ENCODE results near the gene CERS4. TPM values are rescaled to one million over a fixed set of nuclear protein-coding genes. Genes with fewer than 3 reads are reported as not detected.
"Not testable (repeated sequence)": the region's sequence is repeated elsewhere in the genome, so short reads cannot be mapped to it uniquely, and the experiment has no call there.

The CERS4 gene
- total RNA-seq, 2 experiments from 2014 or later, result 27.7 to 28.1 TPM

DNA sequence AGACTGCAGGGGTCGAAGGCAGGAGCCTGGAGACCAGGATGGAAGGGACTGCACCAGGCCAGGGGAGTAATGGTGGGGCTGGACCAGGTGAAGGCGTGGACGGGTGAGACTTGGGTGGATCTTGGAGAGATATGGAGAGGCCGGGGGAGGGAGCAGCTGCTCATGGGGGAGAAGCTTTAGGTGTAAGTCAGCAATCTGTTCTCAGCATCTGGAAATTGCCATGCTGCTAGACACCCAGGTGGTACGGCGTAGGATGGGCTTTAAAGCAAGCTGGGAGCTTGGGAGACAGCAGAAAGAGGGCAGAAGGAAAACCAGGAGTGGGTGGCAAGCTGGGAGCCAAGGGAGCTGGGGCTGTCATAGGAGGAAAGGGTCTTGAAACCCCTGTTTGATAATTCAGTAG is 3.0 kb downstream of the CERS4 start:
- no peak overlapping the region for H3K4me3 Mint-ChIP-seq
- DNase-seq (no peak), ATAC-seq (no peak)
- H3K36me3 Mint-ChIP-seq (ENCODE audit: low read depth), result peaks cover 19% of the 10 kb centered on the region
- no peaks in the 10 kb centered on the region for H3K27me3 Mint-ChIP-seq (ENCODE audit: low read depth)
- H3K27ac Mint-ChIP-seq, result no peak overlapping the region
- CTCF ChIA-PET, result interaction anchor here (1.4 kb wide), 1 partner anchor 142 kb away, joined by 3 read pairs; no protein-coding TSS in a partner anchor
- no peaks in the 10 kb centered on the region for H3K9me3 Mint-ChIP-seq (ENCODE audit: insufficient read depth)
- H3K4me1 Mint-ChIP-seq (ENCODE audit: low read depth), result peaks cover 45% of the 10 kb centered on the region
- POLR2A ChIA-PET, result interaction anchor here (0.8 kb wide), 1 partner anchor 54 kb away, joined by 4 read pairs; no protein-coding TSS in a partner anchor

DNA sequence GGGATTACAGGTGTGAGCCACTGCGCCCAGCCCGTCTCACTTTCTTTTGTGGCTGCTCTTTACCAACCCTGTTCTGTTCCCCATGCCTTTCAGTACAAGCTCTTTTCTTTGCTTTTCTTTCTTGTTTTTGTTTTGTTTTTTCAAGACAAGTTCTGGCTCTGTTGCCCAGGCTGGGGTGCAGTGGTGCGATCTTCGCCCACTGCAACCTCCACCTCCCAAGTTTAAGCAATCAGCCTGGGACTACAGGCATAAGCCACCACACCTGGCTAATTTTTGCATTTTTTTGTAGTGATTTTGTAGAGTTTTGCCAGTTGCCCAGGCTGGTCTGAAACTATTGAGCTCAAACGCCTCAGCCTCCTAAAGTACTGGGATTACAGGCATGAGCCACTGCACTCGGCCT is 3.7 kb downstream of the CERS4 start:
- H3K4me3 Mint-ChIP-seq, result no peak overlapping the region
- H3K4me1 Mint-ChIP-seq (ENCODE audit: low read depth), result peaks cover 43% of the 10 kb centered on the region
- ChIA-PET POLR2A (interaction anchor here (0.8 kb wide), 1 partner anchor 53 kb away, joined by 4 read pairs; no protein-coding TSS in a partner anchor), CTCF (no interaction called here)
- peaks cover 19% of the 10 kb centered on the region for H3K36me3 Mint-ChIP-seq (ENCODE audit: low read depth)
- ATAC-seq (no peak), DNase-seq (no peak)
- H3K27ac Mint-ChIP-seq, result no peak overlapping the region
- no peaks in the 10 kb centered on the region for H3K27me3 Mint-ChIP-seq (ENCODE audit: low read depth)
- no peaks in the 10 kb centered on the region for H3K9me3 Mint-ChIP-seq (ENCODE audit: insufficient read depth)

DNA sequence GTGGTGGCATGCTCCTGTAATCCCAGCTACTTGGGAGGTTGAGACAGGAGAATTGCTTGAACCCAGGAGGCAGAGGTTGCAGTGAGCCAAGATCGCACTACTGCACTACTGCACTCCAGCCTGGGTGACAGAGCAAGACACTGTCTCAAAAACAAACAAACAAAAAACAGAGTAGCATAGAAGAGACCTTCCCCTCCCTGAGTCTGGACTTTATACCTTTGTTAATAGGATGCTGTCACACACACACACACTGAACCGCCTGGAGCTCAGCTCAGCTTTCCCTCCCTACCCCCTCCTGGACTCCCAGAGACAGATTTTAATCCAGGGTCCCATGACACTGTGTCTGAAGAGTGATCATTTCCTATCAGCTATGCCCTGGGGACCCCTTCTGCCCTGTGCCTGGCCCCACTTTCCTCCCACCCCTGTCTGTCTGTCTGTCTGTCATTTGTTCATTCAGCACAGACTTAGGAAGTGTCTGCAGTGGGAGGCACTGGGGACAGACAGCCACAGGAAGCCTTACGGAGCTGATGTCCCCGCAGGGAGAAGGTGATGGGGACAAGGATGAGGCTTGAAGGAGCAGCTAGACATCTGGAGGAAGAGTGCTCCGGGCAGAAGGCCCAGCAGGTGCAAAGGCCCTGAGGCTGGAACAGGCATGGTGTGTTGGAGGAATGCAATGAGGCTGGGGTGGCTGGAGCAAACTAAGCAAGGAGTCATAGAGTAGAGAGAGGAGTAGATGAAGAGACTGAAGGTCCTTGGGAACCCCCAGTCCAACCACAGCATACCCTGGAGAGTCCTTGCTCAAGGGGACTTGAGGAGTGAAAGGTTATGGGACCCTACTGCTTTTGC is 4.9 kb downstream of the CERS4 start:
- Mint-ChIP-seq H3K27me3 (ENCODE audit: low read depth) (no peaks in the 10 kb centered on the region), H3K9me3 (ENCODE audit: insufficient read depth) (no peaks in the 10 kb centered on the region), H3K4me1 (ENCODE audit: low read depth) (peaks cover 36% of the 10 kb centered on the region), H3K27ac (peak overlapping the region; percentile 26), H3K4me3 (no peak overlapping the region), H3K36me3 (ENCODE audit: low read depth) (peaks cover 20% of the 10 kb centered on the region)
- ChIA-PET POLR2A (interaction anchor here (0.6 kb wide), 1 partner anchor 198 kb away, joined by 3 read pairs; no protein-coding TSS in a partner anchor), CTCF (no interaction called here)
- DNase-seq, result no peak
- ATAC-seq, result no peak

DNA sequence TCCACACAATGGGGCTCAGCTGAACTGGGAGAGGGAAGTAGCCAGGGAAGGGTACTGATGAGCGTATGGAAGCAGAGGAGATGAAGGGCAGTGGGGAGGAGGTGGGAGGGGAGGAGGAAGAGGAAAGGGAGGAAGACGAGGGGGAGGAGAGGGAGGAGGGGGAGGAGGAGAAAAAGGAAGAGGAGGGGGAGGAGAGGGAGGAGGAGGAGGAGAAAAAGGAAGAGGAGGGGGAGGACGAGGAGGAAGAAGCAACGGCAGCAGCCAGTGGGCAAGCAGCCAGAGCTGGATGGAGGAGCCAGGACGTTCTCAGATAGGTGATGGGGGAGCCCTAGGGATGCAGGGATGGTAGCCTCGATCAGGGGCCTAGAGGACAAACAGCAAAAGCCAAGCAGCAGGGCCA is 5.6 kb downstream of the CERS4 start:
- H3K27ac Mint-ChIP-seq, result peak overlapping the region; percentile 0
- no peak for ATAC-seq
- no peak overlapping the region for H3K4me3 Mint-ChIP-seq
- POLR2A ChIA-PET, result no interaction called here
- no peaks in the 10 kb centered on the region for H3K9me3 Mint-ChIP-seq (ENCODE audit: insufficient read depth)
- DNase-seq, result no peak
- H3K36me3 Mint-ChIP-seq (ENCODE audit: low read depth), result peaks cover 20% of the 10 kb centered on the region
- no peaks in the 10 kb centered on the region for H3K27me3 Mint-ChIP-seq (ENCODE audit: low read depth)
- CTCF ChIA-PET, result no interaction called here
- H3K4me1 Mint-ChIP-seq (ENCODE audit: low read depth), result peaks cover 35% of the 10 kb centered on the region

DNA sequence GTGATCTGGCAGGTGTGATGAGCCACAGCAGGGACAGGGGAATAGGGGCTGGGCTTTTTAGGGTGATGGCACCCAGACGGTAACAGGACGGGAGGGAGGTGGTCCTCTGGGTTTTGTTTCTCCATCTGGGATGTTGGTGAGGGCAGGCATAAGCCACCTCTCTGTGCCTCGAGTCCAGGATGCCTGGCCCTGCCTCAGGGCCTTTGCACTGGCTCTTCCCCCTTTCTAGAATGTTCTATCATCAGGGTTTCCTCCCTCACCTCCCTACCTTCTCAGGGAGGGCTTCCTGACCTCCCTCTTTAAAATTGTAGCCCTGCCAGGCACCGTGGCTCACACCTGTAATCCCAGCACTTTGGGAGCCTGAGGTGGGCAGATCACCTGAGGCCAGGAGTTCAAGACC is 6.6 kb downstream of the CERS4 start:
- Mint-ChIP-seq H3K27ac (peak overlapping the region; percentile 46), H3K4me3 (no peak overlapping the region), H3K27me3 (ENCODE audit: low read depth) (no peaks in the 10 kb centered on the region), H3K36me3 (ENCODE audit: low read depth) (peaks cover 18% of the 10 kb centered on the region), H3K4me1 (ENCODE audit: low read depth) (peaks cover 25% of the 10 kb centered on the region), H3K9me3 (ENCODE audit: insufficient read depth) (no peaks in the 10 kb centered on the region)
- CTCF ChIA-PET, result no interaction called here
- DNase-seq, result no peak
- POLR2A ChIA-PET, result no interaction called here
- no peak for ATAC-seq

DNA sequence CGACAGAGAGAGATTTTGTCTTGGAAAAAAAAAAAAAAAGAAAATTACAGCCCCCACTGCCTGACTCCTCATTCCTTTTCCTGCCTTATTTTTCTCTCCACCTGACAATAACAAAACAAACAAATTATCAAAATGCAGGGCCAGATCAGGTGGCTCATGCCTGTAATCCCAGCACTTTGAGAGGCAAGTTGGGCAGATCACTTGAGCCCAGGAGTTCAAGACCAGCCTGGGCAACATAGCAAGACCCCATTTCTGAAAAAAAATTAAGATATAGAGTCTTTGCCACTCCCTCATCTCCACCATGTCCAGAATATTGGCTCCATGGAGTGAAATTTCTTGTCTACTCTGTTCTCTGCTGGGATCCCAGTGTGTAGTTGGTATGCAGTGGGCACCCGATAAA is 7.2 kb downstream of the CERS4 start:
- no peak for DNase-seq
- Mint-ChIP-seq H3K9me3 (ENCODE audit: insufficient read depth) (no peaks in the 10 kb centered on the region), H3K27ac (peak overlapping the region; percentile 57), H3K27me3 (ENCODE audit: low read depth) (no peaks in the 10 kb centered on the region), H3K36me3 (ENCODE audit: low read depth) (peaks cover 18% of the 10 kb centered on the region), H3K4me1 (ENCODE audit: low read depth) (peaks cover 19% of the 10 kb centered on the region), H3K4me3 (no peak overlapping the region)
- POLR2A ChIA-PET, result no interaction called here
- CTCF ChIA-PET, result no interaction called here
- no peak for ATAC-seq

DNA sequence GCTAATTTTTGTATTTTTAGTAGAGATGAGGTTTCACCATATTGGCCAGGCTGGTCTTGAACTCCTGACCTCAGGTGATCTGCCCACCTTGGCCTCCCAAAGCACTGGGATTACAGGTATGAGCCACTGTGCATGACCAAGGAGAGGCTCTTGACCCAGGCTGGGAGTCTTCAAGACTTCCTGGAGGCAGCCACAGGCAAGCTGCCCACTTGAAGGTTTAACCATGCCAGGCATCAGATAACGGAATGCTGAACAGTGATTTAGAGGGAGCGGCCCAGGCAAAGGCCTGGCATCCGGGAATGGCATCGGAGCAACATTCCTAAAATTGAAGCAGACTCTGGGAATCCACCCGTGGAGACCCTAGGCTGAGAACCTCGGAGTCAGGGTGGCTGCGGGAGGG is 9.0 kb downstream of the CERS4 start:
- DNase-seq; CTCF ChIA-PET; H3K4me3 Mint-ChIP-seq; H3K4me1 Mint-ChIP-seq (ENCODE audit: low read depth); H3K27ac Mint-ChIP-seq; H3K9me3 Mint-ChIP-seq (ENCODE audit: insufficient read depth); H3K27me3 Mint-ChIP-seq (ENCODE audit: low read depth); ATAC-seq: not testable (repeated sequence)
- POLR2A ChIA-PET, result interaction anchor here (2.0 kb wide), 1 partner anchor 8 kb away, joined by 6 read pairs; the partner anchor contains the start of gene CERS4
- peaks cover 14% of the 10 kb centered on the region for H3K36me3 Mint-ChIP-seq (ENCODE audit: low read depth)

DNA sequence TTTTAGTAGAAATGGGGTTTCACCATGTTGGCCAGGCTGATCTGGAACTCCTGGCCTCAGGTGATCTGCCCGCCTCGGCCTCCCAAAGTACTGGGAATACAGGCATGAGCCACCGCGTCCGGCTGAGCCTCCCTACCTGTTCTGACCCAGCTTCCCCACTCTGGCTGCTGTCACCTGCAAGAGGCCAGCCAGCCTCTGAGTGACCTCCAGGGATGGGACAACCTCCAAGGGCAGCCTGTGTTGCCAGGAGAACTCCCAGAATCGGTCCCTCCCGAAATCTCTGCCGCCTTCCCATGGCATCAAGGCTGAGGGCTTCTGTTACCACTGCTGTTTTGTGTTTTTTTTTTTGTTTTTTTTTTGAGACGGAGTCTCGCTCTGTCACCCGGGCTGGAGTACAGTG is 11.3 kb downstream of the CERS4 start:
- no peaks in the 10 kb centered on the region for H3K9me3 Mint-ChIP-seq (ENCODE audit: insufficient read depth)
- ATAC-seq (no peak), DNase-seq (no peak)
- H3K36me3 Mint-ChIP-seq (ENCODE audit: low read depth), result peaks cover 5% of the 10 kb centered on the region
- H3K27ac Mint-ChIP-seq, result no peak overlapping the region
- POLR2A ChIA-PET, result no interaction called here
- no peaks in the 10 kb centered on the region for H3K27me3 Mint-ChIP-seq (ENCODE audit: low read depth)
- CTCF ChIA-PET, result no interaction called here
- peaks cover 2% of the 10 kb centered on the region for H3K4me1 Mint-ChIP-seq (ENCODE audit: low read depth)
- no peak overlapping the region for H3K4me3 Mint-ChIP-seq

DNA sequence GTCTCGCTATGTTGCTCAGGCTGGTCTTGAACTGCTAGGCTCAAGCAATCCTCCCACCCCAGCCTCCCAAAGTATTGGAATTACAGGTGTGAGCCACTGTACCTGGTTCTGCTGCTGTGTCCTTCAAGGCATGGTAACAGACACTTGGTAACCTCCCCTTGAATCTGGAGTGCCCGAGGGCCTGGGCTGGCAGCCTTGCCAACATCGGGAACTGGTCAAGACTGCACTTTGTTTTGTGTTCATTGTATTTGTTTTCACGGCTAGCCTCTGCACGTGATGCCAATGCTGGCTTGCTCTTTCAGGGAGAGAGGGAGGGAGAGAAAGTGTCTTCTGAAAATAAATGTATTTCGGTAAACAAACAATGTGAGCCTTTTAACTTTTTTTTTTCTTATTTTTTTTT is 12.0 kb downstream of the CERS4 start:
- DNase-seq (no peak), ATAC-seq (no peak)
- H3K36me3 Mint-ChIP-seq (ENCODE audit: low read depth), result peaks cover 3% of the 10 kb centered on the region
- H3K27ac Mint-ChIP-seq, result no peak overlapping the region
- H3K27me3 Mint-ChIP-seq (ENCODE audit: low read depth), result no peaks in the 10 kb centered on the region
- H3K4me1 Mint-ChIP-seq (ENCODE audit: low read depth), result no peaks in the 10 kb centered on the region
- ChIA-PET CTCF (no interaction called here), POLR2A (no interaction called here)
- no peaks in the 10 kb centered on the region for H3K9me3 Mint-ChIP-seq (ENCODE audit: insufficient read depth)
- H3K4me3 Mint-ChIP-seq, result no peak overlapping the region

DNA sequence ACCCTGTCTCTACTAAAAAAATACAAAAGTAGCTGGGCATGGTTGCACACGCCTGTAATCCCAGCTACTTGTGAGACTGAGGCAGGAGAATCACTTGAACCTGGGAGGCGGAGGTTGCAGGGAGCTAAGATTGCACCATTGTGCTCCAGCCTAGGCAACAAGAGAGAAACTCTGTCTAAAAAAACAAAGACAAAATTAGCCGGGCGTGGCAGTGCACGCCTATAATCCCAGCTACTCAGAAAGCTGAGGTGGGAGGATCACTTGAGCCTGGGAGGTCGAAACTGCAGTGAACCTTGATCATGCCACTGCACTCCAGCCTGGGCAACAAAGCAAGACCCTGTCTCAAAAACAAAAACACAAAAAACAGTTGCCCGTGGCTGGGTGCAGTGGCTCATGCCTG is 14.3 kb downstream of the CERS4 start:
- H3K4me1 Mint-ChIP-seq (ENCODE audit: low read depth); CTCF ChIA-PET: not testable (repeated sequence)

DNA sequence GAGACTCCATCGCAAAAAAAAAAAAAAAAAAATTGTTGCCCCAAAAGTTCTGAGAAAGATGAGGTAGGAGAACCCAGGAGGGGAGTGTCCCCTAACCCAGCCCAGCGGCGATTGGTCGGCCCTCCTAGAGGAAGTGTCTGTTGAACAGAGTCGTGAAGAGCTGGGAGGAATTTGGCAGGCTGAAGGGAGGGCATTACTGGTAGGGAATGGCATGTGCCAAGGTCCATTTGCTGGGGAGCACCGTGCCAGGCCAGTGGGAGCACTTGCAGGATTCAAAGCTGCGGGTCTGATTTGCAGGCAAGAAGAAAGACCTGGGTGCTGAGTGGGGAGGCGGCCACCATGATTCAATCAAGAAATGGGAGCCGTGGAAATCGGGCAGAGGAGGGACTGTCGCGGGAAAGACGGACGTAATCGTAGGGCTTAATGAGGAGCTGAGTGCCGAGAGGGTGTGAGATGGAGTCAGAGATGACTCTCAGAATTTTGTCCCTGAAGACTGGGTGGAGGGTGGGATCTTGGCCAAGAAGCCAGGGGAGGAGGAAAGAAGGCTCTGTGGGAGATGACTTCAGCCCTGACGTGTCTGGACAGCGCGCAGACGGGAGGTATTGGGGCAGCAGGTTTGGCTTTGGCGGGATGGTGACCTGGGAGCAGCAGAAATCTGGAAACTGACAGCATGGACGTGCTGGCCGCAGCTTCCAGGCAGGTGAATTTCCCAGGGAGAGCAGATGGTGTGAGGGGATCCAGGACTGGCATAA is 15.4 kb downstream of the CERS4 start:
- H3K36me3 Mint-ChIP-seq (ENCODE audit: low read depth), result peaks cover 2% of the 10 kb centered on the region
- H3K4me3 Mint-ChIP-seq, result no peak overlapping the region
- DNase-seq, result no peak
- no peaks in the 10 kb centered on the region for H3K27me3 Mint-ChIP-seq (ENCODE audit: low read depth)
- ATAC-seq, result no peak
- no peak overlapping the region for H3K27ac Mint-ChIP-seq
- no peaks in the 10 kb centered on the region for H3K9me3 Mint-ChIP-seq (ENCODE audit: insufficient read depth)
- CTCF ChIA-PET, result no interaction called here
- POLR2A ChIA-PET, result no interaction called here
- H3K4me1 Mint-ChIP-seq (ENCODE audit: low read depth), result no peaks in the 10 kb centered on the region

More for the DNA sequence above, 14.3 kb downstream of the CERS4 start:
- H3K27ac Mint-ChIP-seq; H3K9me3 Mint-ChIP-seq (ENCODE audit: insufficient read depth); ATAC-seq; H3K27me3 Mint-ChIP-seq (ENCODE audit: low read depth); H3K4me3 Mint-ChIP-seq; POLR2A ChIA-PET; DNase-seq; H3K36me3 Mint-ChIP-seq (ENCODE audit: low read depth): not testable (repeated sequence)

DNA sequence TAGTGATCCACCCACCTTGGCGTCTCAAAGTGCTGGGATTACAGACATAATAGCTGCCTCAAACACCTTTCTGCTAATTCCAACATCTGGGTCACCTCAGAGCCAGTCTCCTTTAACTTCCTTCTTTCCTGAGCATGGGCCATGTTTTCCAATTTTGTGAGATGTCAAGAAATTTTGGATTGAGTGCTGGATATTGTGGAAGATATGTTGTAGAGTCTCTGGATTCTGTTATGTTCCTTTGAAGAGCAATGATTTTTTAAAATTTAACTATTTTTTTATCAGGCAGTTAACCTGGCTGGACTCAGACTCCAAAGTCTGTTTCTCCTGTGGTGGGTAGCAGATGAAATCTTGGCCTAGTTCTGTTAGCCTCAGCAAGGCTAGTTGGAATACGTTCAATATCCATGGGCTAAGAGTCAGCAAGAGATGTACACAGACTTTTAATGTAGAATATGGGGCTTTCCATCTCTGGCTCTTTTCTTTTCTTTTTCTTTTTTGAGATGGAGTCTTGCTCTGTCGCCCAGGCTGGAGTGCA is 22.0 kb downstream of the CERS4 start:
- H3K27me3 Mint-ChIP-seq (ENCODE audit: low read depth), result no peaks in the 10 kb centered on the region
- POLR2A ChIA-PET, result no interaction called here
- H3K27ac Mint-ChIP-seq, result no peak overlapping the region
- DNase-seq, result no peak
- peaks cover 10% of the 10 kb centered on the region for H3K36me3 Mint-ChIP-seq (ENCODE audit: low read depth)
- H3K4me1 Mint-ChIP-seq (ENCODE audit: low read depth), result no peaks in the 10 kb centered on the region
- H3K4me3 Mint-ChIP-seq, result no peak overlapping the region
- ATAC-seq, result no peak
- H3K9me3 Mint-ChIP-seq (ENCODE audit: insufficient read depth), result no peaks in the 10 kb centered on the region
- CTCF ChIA-PET, result no interaction called here
